Astrocyte of the spinal cord (primary cell): Measurements from ENCODE around the gene KIT.

ENCODE experiments used
- DNase-seq: peaks from one replicate; pipeline ENCODE4 v3.0.0; 2011; ENCODE audit warnings: low read depth, low spot score
- H3K4me3 ChIP-seq: 2 replicates; pipeline ENCODE4 v1.5.1; 2011; ENCODE audit warnings: low read depth, mild to moderate bottlenecking, low read length, moderate library complexity
- in situ Hi-C: cut with HindIII; loops from 2 replicates; pipeline ENCODE4 v1.10.0; 2017; ENCODE audit warnings: low sequenced_read_pairs
- TF ChIP-seq, protein P1 (sequence below): IDR thresholded peaks from 2 replicates; pipeline ENCODE4 v1.5.1; 2012; ENCODE audit warnings: low read depth, mild to moderate bottlenecking, low read length, inconsistent platforms

Gene KIT

DNA sequence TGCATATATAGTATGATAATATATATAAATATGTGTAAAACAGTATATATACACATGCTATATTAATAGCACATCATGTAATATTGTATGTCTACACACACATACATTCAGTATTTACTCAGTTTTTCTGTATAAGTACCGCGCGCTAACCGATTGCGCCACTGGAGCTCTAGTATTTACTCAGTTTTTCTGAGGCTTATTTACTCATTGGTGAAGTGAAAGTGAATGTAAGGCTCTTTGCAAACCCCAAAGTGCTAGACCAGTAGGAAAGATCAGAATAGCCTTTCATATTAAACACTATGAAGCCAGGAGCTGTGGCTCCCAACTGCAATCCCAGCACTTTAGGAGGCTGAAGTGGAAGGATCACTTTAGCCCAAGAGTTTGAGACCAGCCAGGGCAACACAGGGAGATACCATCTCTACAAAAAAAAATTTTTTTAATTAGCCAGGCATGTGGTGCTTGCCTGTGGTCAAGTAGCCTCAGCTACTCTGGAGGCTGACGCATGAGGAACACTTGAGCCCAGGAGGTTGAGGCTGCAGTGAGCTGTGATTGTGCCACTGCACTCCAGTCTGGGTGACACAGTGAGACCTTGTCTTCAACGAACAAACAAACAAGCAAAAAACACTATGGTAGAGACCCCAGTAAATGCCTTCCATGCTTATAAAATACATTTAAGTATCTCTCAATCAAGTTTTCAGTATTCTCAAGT, 125.8 kb downstream of the KIT start:
- in situ Hi-C loops = no loop called here
- no peak overlapping the region for H3K4me3 ChIP-seq
- DNase-seq = no peak
- TF ChIP-seq, protein P1, sequence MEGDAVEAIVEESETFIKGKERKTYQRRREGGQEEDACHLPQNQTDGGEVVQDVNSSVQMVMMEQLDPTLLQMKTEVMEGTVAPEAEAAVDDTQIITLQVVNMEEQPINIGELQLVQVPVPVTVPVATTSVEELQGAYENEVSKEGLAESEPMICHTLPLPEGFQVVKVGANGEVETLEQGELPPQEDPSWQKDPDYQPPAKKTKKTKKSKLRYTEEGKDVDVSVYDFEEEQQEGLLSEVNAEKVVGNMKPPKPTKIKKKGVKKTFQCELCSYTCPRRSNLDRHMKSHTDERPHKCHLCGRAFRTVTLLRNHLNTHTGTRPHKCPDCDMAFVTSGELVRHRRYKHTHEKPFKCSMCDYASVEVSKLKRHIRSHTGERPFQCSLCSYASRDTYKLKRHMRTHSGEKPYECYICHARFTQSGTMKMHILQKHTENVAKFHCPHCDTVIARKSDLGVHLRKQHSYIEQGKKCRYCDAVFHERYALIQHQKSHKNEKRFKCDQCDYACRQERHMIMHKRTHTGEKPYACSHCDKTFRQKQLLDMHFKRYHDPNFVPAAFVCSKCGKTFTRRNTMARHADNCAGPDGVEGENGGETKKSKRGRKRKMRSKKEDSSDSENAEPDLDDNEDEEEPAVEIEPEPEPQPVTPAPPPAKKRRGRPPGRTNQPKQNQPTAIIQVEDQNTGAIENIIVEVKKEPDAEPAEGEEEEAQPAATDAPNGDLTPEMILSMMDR = no peak

DNA sequence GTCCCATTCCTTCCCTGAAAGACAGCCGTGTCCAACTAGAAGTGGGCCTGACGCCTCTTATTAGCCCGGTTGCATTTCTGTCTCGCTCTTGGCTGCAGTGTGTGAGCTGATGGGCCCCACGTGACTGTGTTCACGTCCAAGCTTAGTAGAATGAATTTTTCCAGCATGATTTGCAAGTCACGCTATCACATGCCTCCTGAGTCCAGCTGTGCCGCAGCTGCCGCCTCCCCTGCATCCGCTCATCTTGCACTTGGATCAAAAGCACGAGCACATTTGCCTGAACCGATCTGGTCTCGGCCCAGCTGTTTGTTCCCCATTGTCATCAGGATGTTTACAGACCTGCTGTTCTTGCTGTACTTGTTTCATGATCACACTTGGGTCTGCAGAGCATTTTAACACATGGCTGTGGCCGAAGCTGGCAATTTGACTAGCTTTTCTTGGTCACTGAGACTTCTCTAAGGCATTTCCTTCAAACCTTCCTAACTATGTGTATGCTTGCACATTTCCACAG, 126.5 kb downstream of the KIT start:
- in situ Hi-C loops = no loop called here
- no peak overlapping the region for H3K4me3 ChIP-seq
- peak; percentile 71 for DNase-seq
- TF ChIP-seq, protein P1 = no peak
